ENCODE results near the gene HMGN4. TPM values are rescaled to one million over a fixed set of nuclear protein-coding genes. Genes with fewer than 3 reads are reported as not detected.
"Not testable (repeated sequence)": the region's sequence is repeated elsewhere in the genome, so short reads cannot be mapped to it uniquely, and the experiment has no call there.

The HMGN4 gene
- total and polyA plus RNA-seq, 2 of the 8 experiments (the other 6 are each of a cell fraction or from before 2014, with no cell fraction given): 23.4 to 66.4 TPM

DNA sequence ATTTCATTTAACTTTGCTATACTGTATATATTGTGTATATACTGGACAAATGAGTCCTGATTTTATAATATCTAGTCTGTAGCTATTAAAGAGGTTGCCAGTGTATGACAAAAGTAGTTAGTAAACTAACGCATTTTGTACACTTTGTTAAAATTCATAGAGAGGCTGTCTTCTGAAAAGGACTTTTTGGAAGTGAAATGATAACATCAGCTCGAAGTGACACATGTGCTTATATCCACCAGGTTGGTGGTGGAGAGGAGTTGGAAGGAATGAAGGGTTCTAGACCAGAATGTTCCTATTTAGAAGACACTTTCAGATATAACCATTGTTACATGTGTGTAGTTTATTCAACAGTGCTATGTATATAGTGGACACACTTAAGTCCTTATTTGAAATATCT is 13.9 kb upstream of the HMGN4 start:
- not testable (repeated sequence) for H3K79me1 ChIP-seq (ENCODE audit: low read depth, low read length); H3K18ac ChIP-seq (ENCODE audit: extremely low read depth, low read length); H3K4me2 ChIP-seq (ENCODE audit: insufficient read depth in 1 of 2, low read depth in 2 of 2, low read length in 2 of 2); H4K8ac ChIP-seq (ENCODE audit: extremely low read depth, insufficient read depth, low read length); H3K4ac ChIP-seq (replicated peaks; ENCODE audit: insufficient read length, low read depth, low read length); DNase-seq (ENCODE audit: low read depth in 1 of 2, low spot score in 2 of 2); H2AK5ac ChIP-seq (ENCODE audit: low read depth, low read length); H3K14ac ChIP-seq (ENCODE audit: insufficient read length); H3K56ac ChIP-seq (replicated peaks; ENCODE audit: insufficient read length, low read depth, low read length); H2BK5ac ChIP-seq (ENCODE audit: low read depth, low read length); FAIRE-seq; H4K5ac ChIP-seq (ENCODE audit: insufficient read length, low read depth, low read length); H4K91ac ChIP-seq (replicated peaks; ENCODE audit: insufficient read length, low read length); H3K4me3 ChIP-seq (ENCODE audit: extremely low read depth in 1 of 4, insufficient read depth in 2 of 4, low read depth in 3 of 4, low read length in 4 of 4); H3K9ac ChIP-seq (replicated peaks in 1 of 4; ENCODE audit: extremely low read depth in 1 of 4, low read depth in 3 of 4, low read length in 3 of 4); H2BK20ac ChIP-seq (ENCODE audit: low read length); H2BK15ac ChIP-seq (ENCODE audit: low read length); H2BK12ac ChIP-seq (ENCODE audit: low read depth, low read length); H3K9me3 ChIP-seq (ENCODE audit: insufficient read depth in 2 of 2, low read depth in 1 of 2, low read length in 1 of 2); H4K20me1 ChIP-seq (replicated peaks in 1 of 2; ENCODE audit: control insufficient read depth in 1 of 2, insufficient read depth in 2 of 2, low read length in 2 of 2); H3K23me2 ChIP-seq (ENCODE audit: low read depth, low read length); H3K27me3 ChIP-seq (replicated peaks in 1 of 4; ENCODE audit: control insufficient read depth in 3 of 4, extremely low read depth in 1 of 4, insufficient read depth in 3 of 4, low read length in 3 of 4); H3K79me2 ChIP-seq (ENCODE audit: control insufficient read depth in 1 of 2, insufficient read depth in 2 of 2, low read length in 2 of 2); H2AFZ ChIP-seq (ENCODE audit: low read length); H3K36me3 ChIP-seq (ENCODE audit: control insufficient read depth in 2 of 4, insufficient read depth in 4 of 4, low read length in 3 of 4); H3K23ac ChIP-seq (ENCODE audit: insufficient read length); H3K27ac ChIP-seq (ENCODE audit: low read depth, low read length); H2BK120ac ChIP-seq (replicated peaks; ENCODE audit: low read depth, low read length)
- peaks cover 3 to 15% (median 7%) of the 10 kb centered on the region in 4 experiments; a peak in 5 of 7 replicates for H3K4me1 ChIP-seq (replicated peaks in 1 of 4; ENCODE audit: control insufficient read depth in 3 of 4, insufficient read depth in 4 of 4, low read length in 3 of 4)
- ChIA-PET CTCF (ENCODE audit: partially characterized antibody) (interaction anchor here (0.6 kb wide), 1 partner anchor 25 kb away, joined by 3 read pairs; no protein-coding TSS in a partner anchor), POLR2A (ENCODE audit: partially characterized antibody) (interaction anchor here (0.6 kb wide), 1 partner anchor 13 kb away, joined by 4 read pairs; no protein-coding TSS in a partner anchor)
- WGBS, 2 experiments (ENCODE audit: extremely low coverage in 1 of 2, insufficient coverage in 1 of 2, insufficient read length in 1 of 2, insufficient replicate concordance in 2 of 2, low coverage in 1 of 2, low lambda C conversion rate in 2 of 2, missing lambda C conversion rate in 1 of 2): 82% methylated on average over 2 of the region's 2 CpGs; no CpG with 5 or more reads in 1 of the 2 experiments
